Activated CD4-positive, alpha-beta T cell treated with anti-CD3 and anti-CD28 coated beads for 1 hour (primary cell): ENCODE data around the gene CD72.

Experiments used
- DNase-seq: peaks from one replicate; pipeline ENCODE4 v3.0.0-alpha.2; 2020

CD72 gene

DNA sequence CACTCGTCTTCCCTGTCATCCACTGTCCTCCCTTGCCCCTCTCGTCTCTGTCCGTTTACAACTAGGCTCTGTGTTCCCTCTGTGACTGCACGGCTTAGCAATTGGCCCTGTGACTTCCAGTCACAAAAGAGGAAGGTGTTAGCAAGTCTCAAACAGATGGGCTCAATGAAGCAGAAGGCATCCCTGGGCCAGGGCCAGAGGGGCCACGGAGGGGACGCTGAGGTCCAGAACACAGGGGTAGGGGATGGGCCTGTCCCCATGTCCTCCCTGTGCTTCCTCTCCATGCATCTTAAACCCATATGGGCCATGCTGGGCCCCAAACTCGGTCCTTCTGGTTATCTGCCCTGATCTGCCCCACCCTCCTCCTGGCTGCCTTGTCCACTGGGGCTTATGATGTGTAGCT, at the start of gene CD72:
Gene CD72, minus strand, starts transcription at position 89 of the 403 bp plus-strand sequence. CDS start 110 bp downstream, outside the sequence.
- DNase-seq = no peak

- no peak for DNase-seq
These were observed 49.7 kb upstream of the CD72 start for GRCh38 chr9:35667939-35668338.

GRCh38 chr9:35666549-35666948, 48.3 kb upstream of the CD72 start:
- DNase-seq = no peak

DNA sequence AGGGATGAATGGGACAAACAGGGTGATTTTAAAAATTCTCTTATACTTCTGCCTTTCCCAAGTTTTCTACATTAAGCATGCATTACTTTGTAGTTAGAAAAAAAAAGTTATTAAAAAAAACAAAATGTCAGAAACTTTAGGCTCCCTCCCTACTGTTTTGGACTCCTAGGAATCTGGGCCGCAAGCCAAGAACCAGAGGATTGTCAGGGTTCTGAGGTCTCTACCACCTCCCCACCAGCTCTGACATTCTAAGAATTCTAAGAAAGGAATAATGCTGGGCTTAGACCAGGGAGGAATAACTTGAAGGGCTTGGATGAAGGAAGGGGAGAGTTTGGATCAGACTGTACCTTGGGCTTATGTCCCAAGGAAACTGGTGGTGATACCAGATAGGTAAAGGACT, 47.8 kb upstream of the CD72 start:
- no peak for DNase-seq

DNA sequence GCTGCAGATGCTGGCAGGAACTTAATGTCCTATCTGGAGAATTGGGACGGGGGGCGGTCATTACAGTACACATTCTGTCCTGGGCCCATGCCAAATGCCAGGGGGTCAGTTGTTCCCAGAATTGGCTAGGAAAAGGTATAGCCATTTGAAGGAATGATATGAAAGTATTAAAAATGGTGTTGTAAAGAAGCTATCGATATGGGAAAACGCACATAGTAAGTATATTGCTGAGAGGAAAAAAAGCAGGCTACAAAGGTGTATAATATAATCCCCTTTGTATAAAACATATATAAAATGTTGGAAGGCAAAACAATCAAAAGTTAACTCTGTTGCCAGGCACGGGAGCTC, 47.2 kb upstream of the CD72 start:
- no peak for DNase-seq

DNA sequence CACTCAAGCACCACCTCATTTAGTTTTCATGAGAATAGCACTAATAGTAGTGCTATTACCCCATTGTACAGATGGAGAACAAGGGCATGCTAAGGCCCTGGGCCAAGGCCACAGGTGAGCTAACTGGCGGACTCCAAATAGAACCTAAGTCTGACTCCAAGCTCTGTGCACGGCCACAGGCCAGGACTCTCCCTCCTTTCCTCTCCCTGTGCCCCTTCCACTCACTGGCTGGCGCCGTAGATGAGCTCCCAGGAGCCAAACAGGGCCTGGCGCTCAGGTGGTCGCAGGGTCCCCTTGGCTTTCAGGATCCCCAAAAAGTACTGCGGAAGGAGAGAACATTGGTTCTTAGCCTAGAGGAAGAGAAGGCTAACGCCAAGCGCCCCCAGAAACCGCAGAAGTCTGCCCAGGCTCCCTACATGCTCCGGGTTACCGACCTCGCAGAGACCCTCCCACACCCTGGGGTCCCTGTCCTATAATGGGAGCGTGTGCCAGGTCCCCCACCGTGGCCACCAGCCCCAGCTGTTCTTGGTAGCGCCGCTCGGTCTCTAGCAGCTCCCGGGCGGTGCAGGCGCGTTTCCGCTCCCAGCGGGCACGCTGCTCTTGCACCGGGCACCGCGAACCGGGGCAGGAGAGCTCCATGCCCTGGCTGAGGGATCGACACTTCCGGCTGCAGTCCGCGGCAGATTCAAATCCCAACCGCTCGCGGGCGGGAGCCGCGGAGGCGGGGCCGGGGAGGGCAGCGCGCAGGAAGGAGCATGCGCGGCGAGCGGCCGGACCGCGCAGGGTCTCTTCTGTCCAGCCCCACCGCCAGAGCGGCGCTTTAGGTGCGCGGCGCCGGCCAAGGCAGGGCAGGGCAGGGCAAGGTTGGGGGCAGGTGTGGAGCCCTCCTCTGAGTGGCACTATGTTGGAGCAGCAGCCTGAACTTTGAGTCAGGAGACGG, 46.6 kb upstream of the CD72 start, which contains the start of gene ARHGEF39:
Gene ARHGEF39, minus strand, starts transcription at position 665 of the 940 bp plus-strand sequence. Its CDS starts 26 bp downstream, at position 639.
- DNase-seq = no peak

DNA sequence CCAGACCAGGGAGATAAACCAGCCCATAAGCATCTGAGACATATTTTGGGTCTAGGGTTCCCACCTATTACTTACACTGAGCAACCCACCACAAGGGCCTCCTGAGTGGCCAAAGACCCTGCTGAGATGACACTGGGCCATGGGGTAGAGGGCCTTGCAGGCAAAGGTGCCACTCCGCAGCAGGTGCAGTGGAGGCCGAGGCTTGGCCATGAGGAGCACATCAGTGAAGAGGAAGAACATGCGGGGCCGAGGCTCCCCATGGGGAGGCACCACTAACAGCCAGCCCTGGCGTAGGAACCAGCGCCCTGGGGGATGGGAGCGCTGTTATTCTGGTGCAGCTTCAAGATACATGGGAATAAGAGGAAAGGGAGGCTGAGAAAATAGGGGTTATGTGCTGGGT, 44.2 kb upstream of the CD72 start:
- no peak for DNase-seq

DNA sequence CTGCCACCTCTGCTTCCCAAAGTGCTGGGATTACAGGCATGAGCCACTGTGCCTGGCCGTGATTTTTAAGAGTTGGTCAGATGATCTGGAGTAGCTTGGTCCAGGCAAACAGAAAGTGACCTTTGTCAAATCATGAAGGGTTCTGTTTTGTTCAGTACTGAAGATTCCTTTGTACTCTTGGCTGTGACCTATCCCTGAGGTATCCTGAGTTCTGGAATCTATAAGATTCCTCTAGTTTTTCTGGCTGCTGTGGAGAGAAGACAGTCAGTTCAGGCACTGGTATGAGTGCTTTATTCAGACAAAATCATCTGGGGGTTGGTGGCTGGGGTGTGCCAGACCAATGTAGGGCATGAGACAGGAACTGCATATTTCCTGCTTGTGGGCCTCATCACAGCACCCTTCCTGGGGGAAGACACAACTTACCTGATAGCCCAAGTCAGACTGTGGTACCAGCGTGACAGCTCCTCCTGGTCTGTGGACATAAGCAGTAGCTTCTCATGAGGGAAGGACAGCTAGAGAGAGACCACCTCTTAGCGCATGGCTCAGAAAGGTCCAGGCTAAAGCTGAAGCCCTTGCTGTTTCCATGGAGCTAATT, 43.6 kb upstream of the CD72 start:
- DNase-seq = no peak

DNA sequence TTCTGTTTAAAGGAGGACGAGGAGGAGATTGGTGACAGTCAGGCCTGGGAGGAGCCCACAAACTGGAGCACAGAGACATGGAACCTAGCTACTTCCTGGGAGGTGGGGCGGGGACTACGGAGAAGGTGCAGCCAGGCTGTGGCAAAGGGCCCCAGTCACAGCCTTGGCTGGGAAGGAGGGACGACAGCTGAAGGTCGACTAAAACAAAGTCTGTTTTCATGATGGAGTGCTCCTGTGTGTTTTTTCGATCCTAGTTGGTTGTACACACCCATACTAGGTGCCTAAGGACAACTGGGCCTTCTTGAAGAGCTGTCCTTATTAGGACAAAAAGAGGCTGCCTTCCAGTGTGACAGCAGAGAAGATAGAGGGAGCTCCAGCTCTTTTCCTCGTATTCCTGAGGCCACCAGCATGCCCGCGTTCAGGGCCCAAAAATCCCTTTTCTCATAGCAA, 42.8 kb upstream of the CD72 start:
- no peak for DNase-seq

DNA sequence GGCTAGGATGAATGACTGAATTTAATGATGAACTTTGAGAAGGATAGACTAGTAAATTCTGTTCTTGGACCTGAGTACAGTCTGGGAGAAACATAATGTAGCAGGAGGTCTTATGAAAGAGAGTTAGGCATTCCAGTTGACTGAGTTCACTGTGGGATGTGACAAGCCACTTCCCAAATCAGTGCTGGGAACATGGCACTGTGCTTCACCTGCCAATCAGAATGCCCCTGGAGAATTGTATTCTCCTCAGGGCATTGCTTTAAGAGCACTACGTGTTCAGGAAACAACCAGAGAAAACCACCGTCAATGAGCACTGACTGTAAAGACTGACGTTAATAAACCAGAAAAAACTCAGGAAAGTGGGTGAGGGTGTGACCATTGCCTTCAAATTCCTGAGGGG, 41.1 kb upstream of the CD72 start:
- DNase-seq = no peak

DNA sequence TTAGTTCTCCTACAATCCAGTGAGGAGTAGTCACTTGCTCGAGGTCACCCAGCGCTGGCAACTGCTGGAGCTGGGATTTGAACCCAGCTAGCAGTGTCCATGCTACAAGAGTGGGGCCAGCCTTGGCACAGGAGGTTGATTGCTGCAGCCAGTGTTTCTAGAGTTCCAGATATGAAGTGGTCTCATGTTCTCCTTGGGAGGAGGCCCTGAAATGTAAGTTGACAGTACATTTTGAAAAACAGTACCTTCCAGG, 40.7 kb upstream of the CD72 start:
- no peak for DNase-seq

- peak; percentile 75 for DNase-seq
These were observed 40.1 kb upstream of the CD72 start, which contains the start of gene CCDC107 for GRCh38 chr9:35658137-35658967. Gene CCDC107 (plus strand): TSS chr9:35658292. CDS start chr9:35658380, 88 bp downstream.

DNA sequence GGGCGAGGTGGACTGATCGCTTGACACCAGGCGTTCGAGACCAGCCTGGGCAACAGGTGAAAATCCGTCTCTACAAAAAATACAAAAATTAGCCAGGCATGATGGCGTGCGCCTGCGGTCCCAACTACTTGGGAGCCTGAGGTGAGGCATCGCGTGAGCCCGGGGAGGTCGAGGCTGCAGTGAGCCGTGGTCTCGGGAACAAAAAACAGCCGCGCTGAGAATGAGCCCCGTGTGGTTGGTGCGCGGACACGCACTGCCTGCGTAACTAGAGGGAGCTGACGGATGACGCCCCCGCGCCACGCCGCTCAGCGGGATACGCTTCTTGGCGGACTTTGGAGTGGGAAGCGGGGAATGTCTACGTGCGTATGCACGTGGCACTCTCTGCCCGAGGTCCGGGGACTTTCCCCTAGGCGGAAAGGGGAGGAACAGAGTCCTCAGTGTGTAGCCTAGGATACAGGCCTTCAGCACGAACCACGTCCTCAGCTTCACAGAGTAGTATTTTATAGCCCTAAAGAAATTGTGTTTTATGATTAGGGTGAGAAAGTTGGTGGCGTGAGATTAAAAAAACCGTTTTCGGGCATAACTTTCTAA, 39.4 kb upstream of the CD72 start, which contains the start of gene RMRP:
Gene RMRP, minus strand, starts transcription at position 474 of the 591 bp plus-strand sequence.
- peak; percentile 86 for DNase-seq

GRCh38 chr9:35656831-35657545, 38.8 kb upstream of the CD72 start:
- DNase-seq = no peak

- DNase-seq = no peak
These were observed 38.1 kb upstream of the CD72 start for GRCh38 chr9:35656348-35656747.

DNA sequence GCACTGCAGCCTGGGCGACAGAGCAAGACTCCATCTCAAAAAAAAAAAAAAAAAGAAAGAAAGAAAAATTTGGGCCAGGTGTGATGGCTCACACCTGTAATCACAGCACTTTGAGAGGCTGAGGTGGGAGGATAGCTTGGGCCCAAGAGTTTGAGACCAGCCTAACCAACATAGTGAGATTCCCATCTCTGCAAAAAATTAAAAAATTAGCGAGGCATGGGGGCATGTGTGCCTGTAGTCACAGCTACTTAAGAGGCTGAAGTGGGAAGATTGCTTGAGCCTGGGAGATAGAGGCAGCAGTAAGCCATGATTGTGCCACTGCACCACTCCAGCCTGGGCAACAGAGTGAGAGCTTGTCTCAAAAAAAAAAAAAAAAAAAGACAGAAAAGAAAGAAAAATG, 35.4 kb upstream of the CD72 start:
- no peak for DNase-seq

DNA sequence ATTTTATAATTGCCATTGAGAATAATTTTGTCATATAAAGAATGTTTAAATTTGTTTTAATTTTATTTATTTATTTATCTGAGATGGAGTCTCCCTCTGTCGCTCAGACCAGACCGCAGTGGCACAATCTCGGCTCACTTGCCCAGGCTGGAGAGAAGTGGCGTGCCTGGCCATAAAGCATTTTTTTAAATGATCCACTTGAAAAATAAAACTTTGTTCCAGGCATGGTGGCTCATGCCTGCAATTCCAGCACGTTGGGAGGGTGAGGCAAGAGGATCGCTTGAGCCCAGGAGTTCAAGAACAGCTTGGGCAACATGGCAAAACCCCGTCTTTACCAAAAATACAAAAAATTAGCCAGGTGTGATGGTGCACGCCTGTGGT, 34.6 kb upstream of the CD72 start:
- no peak for DNase-seq

DNA sequence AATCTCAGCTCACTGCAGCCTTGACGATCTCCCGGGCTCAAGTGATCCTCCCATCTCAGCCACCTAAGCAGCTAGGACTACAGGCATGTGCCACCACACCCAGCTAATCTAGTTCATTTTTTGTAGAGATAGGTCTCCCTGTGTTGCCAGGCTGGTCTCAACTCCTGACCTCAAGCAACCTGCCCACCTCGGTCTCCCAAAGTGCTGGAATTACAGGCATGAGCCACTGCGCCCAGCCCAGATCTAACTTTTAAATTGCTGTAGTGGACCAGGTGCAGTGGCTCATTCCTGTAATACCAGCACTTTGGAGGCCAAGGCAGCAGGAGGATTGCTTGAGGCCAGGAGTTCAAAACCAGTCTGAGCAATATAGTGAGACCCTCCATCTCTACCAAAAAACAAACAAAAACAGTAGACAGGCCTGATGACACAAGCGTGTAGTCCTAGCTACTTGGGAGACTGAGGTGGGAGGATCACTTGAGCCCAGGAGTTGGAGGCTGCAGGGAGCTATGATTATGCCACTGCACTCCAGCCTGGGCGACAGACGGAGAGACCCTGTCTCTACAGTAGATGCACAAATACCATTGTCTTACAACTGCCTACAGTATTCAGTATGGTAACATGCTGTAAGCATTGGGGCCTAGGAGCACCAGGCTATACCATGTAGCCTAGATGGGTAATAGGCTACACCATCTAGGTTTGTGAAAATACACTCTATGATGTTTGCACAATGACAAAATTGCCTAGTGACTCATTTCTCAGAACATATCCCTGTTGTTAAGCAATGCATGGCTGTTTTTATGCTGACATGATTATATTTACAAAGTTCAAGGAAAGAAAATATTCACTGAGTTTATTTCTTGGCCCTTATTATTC, 34.0 kb upstream of the CD72 start:
- DNase-seq = no peak

DNA sequence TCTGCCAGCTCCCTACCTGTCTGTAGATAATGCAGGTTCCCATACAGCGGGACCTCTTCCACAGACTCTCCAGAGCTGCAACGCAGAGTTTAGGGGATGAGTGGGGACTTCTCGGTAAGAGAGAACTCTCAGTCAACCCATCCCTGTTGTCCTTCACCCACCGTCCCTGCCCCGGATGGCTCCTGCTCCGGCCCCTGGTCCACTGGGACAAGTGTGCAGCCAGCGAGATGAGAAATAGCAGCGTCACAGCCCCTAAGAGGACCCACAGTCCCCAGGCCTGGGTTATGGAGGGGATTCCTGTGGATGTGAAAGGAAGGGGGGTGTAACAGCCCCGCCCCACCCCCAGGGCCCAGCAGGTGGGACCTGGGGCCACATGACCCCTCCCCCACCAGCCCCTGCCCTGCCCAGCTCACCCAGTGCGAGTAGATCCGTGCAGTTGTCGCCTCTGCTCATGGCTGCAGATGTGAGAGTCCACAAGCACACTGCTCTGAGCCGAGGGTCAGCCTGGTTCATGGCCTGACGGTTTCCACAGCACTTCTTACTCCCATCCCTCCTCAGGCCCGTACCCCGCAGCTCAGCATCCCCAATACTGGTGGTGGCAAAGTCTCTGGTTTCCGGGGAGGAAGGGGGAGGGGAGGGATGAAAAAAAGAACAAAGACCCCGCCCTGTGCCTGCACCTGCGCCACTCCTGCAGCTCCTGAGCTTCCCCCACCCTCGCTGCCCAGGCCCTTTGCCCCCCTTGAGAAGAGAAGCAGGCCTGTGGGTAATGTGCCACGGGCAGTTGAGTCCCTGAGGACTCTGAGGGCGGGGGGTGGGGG, 32.3 kb upstream of the CD72 start, which contains the start of gene SIT1:
Gene SIT1, minus strand, starts transcription at position 591 of the 818 bp plus-strand sequence. Its CDS starts 78 bp downstream, at position 513.
- no peak for DNase-seq
